OCI-LY1 (cell line): ENCODE measurements around the gene PCP2.

Source experiments
- H2AFZ ChIP-seq: fragments of 200-600 bp; sonication (generic), shearing (Covaris generic); 2 replicates; pipeline ENCODE4 v1.6.0; 2014; ENCODE audit warnings: antibody characterized with exemption, mild to moderate bottlenecking, low read length
- H3F3A ChIP-seq: fragments of 200-600 bp; sonication (generic), shearing (Covaris generic); 2 replicates; pipeline ENCODE4 v1.6.0; 2014; ENCODE audit warnings: mild to moderate bottlenecking, antibody characterized with exemption, low read length, moderate library complexity; ENCODE audit not compliant: insufficient read depth
- H3K27ac ChIP-seq: fragments of 200-600 bp; sonication (generic); 2 replicates; pipeline ENCODE4 v1.5.1; 2014; ENCODE audit warnings: low read length, mixed run types, mild to moderate bottlenecking, low read depth; ENCODE audit not compliant: poor library complexity, severe bottlenecking
- H3K27me3 ChIP-seq: fragments of 200-600 bp; sonication (generic); 2 replicates; pipeline ENCODE4 v1.6.0; 2014; ENCODE audit warnings: antibody characterized with exemption, mild to moderate bottlenecking, low read length, moderate library complexity; ENCODE audit not compliant: insufficient read depth
- H3K36me3 ChIP-seq: fragments of 200-600 bp; sonication (generic); 2 replicates; pipeline ENCODE4 v1.6.1; 2014; ENCODE audit warnings: mild to moderate bottlenecking, antibody characterized with exemption, low read length, moderate library complexity, mixed read lengths; ENCODE audit not compliant: insufficient read depth
- H3K4me1 ChIP-seq: fragments of 200-600 bp; sonication (generic); 2 replicates; pipeline ENCODE4 v1.5.1; 2014; ENCODE audit warnings: mild to moderate bottlenecking, low read length, moderate library complexity; ENCODE audit not compliant: insufficient read depth, severe bottlenecking
- H3K4me2 ChIP-seq: fragments of 200-600 bp; sonication (generic), shearing (Covaris generic); 2 replicates; pipeline ENCODE4 v1.6.1; 2014; ENCODE audit warnings: low read length
- H3K4me3 ChIP-seq: fragments of 200-600 bp; sonication (generic); 2 replicates; pipeline ENCODE4 v1.5.1; 2014; ENCODE audit warnings: low read length, low read depth, mild to moderate bottlenecking, mixed read lengths; ENCODE audit not compliant: poor library complexity, severe bottlenecking
- H3K79me2 ChIP-seq: fragments of 200-600 bp; shearing (Covaris generic); 2 replicates; pipeline ENCODE4 v1.6.1; 2016; ENCODE audit warnings: mixed run types, low read length, mixed read lengths; ENCODE audit not compliant: insufficient read depth
- H3K9ac ChIP-seq: fragments of 200-600 bp; sonication (generic), shearing (Covaris generic); 2 replicates; pipeline ENCODE4 v1.6.1; 2014; ENCODE audit warnings: mild to moderate bottlenecking, low read length, mixed read lengths
- H3K9me2 ChIP-seq: fragments of 200-600 bp; sonication (generic), shearing (Covaris generic); 2 replicates; pipeline ENCODE4 v1.6.1; 2014; ENCODE audit warnings: low read depth, mild to moderate bottlenecking, low read length, mixed read lengths
- H3K9me3 ChIP-seq: fragments of 200-600 bp; shearing (Covaris generic); 2 replicates; pipeline ENCODE4 v1.6.1; 2014; ENCODE audit warnings: low read length, mixed read lengths
- H4K20me1 ChIP-seq: fragments of 200-600 bp; sonication (generic), shearing (Covaris generic); 2 replicates; pipeline ENCODE4 v1.6.0; 2016; ENCODE audit warnings: mild to moderate bottlenecking, low read length; ENCODE audit not compliant: insufficient read depth
- CTCF ChIP-seq: fragments of 200-600 bp; sonication (generic), shearing (Covaris generic); IDR thresholded peaks from 2 replicates; pipeline ENCODE4 v1.5.1; 2017; ENCODE audit warnings: mild to moderate bottlenecking, antibody characterized with exemption, low read length, moderate library complexity, mixed read lengths
- EZH2 ChIP-seq: fragments of 200-600 bp; sonication (generic), shearing (Covaris generic); IDR thresholded peaks from 2 replicates; pipeline ENCODE4 v1.8.0; 2017; ENCODE audit warnings: borderline replicate concordance, mixed run types, mild to moderate bottlenecking, antibody characterized with exemption, low read length, moderate library complexity, mixed read lengths

The PCP2 gene

GRCh38 chr19:7606289-7606688 is 27.2 kb downstream of the PCP2 start:
- Histone ChIP-seq H3K9ac (no peak overlapping the region), H3F3A (no peaks in the 10 kb centered on the region), H3K27ac (no peak overlapping the region), H3K36me3 (no peaks in the 10 kb centered on the region), H3K4me3 (no peak overlapping the region), H3K4me1 (no peaks in the 10 kb centered on the region), H3K79me2 (no peaks in the 10 kb centered on the region), H4K20me1 (no peaks in the 10 kb centered on the region), H3K27me3 (no peaks in the 10 kb centered on the region), H3K9me2 (no peaks in the 10 kb centered on the region), H2AFZ (no peak overlapping the region), H3K9me3 (no peaks in the 10 kb centered on the region), H3K4me2 (no peak overlapping the region)
- TF ChIP-seq EZH2 = no peak
- TF ChIP-seq CTCF = no peak

DNA sequence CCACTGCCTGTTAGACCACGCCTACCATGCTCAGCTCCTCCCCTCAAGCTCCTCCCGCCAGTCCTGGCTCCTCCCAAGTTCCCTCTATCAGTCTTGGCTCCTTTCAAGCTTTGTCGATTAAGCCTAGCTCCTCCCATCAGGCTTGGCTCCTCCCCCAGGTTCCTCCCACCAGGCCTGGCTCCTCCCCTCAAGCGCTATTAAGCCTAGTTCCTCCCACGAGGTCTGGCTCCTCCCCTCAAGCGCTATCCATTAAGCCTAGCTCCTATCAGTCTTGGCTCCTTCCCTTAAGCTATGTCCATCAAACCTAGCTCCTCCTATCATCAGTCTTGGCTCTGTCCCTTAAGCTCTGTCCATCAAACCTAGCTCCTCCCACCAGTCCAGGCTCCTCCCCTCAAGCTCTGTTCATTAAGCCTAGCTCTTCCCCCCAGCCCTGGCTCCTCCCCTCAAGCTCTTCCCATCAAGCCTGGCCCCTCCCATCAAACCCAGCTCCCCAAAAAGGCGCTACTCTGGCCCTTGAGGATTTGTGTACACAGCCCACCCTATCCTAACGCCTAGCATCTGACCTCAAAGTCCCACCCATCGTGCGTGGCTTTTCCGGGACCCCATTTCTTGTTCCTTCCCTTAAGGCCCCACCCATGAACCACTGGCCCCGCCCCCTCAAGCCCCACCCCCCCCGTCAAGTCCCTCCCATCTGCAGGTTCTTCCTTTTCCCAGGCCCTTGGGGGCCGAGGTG is 27.9 kb downstream of the PCP2 start:
- no peaks in the 10 kb centered on the region for H3F3A ChIP-seq
- no peak overlapping the region for H3K9ac ChIP-seq
- H3K9me2 ChIP-seq = no peaks in the 10 kb centered on the region
- H3K9me3 ChIP-seq = no peaks in the 10 kb centered on the region
- H3K27ac ChIP-seq = no peak overlapping the region
- H3K4me1 ChIP-seq = no peaks in the 10 kb centered on the region
- H3K4me2 ChIP-seq = no peak overlapping the region
- no peaks in the 10 kb centered on the region for H4K20me1 ChIP-seq
- no peaks in the 10 kb centered on the region for H3K36me3 ChIP-seq
- H3K4me3 ChIP-seq = no peak overlapping the region
- no peak for TF ChIP-seq CTCF
- no peak for TF ChIP-seq EZH2
- H3K79me2 ChIP-seq = no peaks in the 10 kb centered on the region
- H3K27me3 ChIP-seq = no peaks in the 10 kb centered on the region
- no peak overlapping the region for H2AFZ ChIP-seq

- Histone ChIP-seq H3F3A (no peaks in the 10 kb centered on the region), H3K27me3 (no peaks in the 10 kb centered on the region), H3K27ac (no peak overlapping the region), H3K9me3 (no peaks in the 10 kb centered on the region), H4K20me1 (no peaks in the 10 kb centered on the region), H3K79me2 (no peaks in the 10 kb centered on the region), H3K9ac (no peak overlapping the region), H2AFZ (no peak overlapping the region), H3K4me2 (no peak overlapping the region), H3K4me1 (no peaks in the 10 kb centered on the region), H3K9me2 (no peaks in the 10 kb centered on the region), H3K4me3 (no peak overlapping the region), H3K36me3 (no peaks in the 10 kb centered on the region)
- TF ChIP-seq EZH2 (no peak), CTCF (no peak)
Measured at GRCh38 chr19:7603919-7604318, 29.6 kb downstream of the PCP2 start.
